ENCODE data around the gene KCNC1.
A peak's percentile ranks its signal among the peaks of the same experiment; 100 is the strongest.

KCNC1 gene

GRCh38 chr11:17736930-17737817, 2.6 kb downstream of the KCNC1 start:
- no peak for DNase-seq (ENCODE audit: low read depth, low spot score)

GRCh38 chr11:17738151-17738973, 3.8 kb downstream of the KCNC1 start:
- no peak for DNase-seq (ENCODE audit: low read depth, low spot score)

- DNase-seq (ENCODE audit: low read depth, low spot score), result no peak
Observed at GRCh38 chr11:17739945-17740338, 5.4 kb downstream of the KCNC1 start.

GRCh38 chr11:17740649-17741235, 6.2 kb downstream of the KCNC1 start:
- DNase-seq (ENCODE audit: low read depth, low spot score), result no peak

- no peak for DNase-seq (ENCODE audit: low read depth, low spot score)
Observed at GRCh38 chr11:17741487-17741886, 6.9 kb downstream of the KCNC1 start.

- DNase-seq (ENCODE audit: low read depth, low spot score), result no peak
Observed at GRCh38 chr11:17742019-17742418, 7.4 kb downstream of the KCNC1 start.

GRCh38 chr11:17743026-17743807, 8.6 kb downstream of the KCNC1 start:
- DNase-seq (ENCODE audit: low read depth, low spot score), result no peak

- DNase-seq (ENCODE audit: low read depth, low spot score), result peak; percentile 70
Observed at GRCh38 chr11:17743808-17744119, 9.2 kb downstream of the KCNC1 start.

GRCh38 chr11:17744151-17744940, 9.8 kb downstream of the KCNC1 start:
- peak; percentile 45 for DNase-seq (ENCODE audit: low read depth, low spot score)

- DNase-seq (ENCODE audit: low read depth, low spot score), result no peak
Observed at GRCh38 chr11:17745023-17745772, 10.6 kb downstream of the KCNC1 start.

GRCh38 chr11:17746096-17746495, 11.5 kb downstream of the KCNC1 start:
- DNase-seq (ENCODE audit: low read depth, low spot score), result no peak

GRCh38 chr11:17747131-17747955, 12.8 kb downstream of the KCNC1 start:
- DNase-seq (ENCODE audit: low read depth, low spot score), result peak; percentile 33

- no peak for DNase-seq (ENCODE audit: low read depth, low spot score)
Observed at GRCh38 chr11:17748044-17748443, 13.5 kb downstream of the KCNC1 start.

- no peak for DNase-seq (ENCODE audit: low read depth, low spot score)
Observed at GRCh38 chr11:17748761-17749721, 14.5 kb downstream of the KCNC1 start.

GRCh38 chr11:17750013-17750800, 15.6 kb downstream of the KCNC1 start:
- DNase-seq (ENCODE audit: low read depth, low spot score), result no peak

GRCh38 chr11:17750801-17751165, 16.2 kb downstream of the KCNC1 start:
- no peak for DNase-seq (ENCODE audit: low read depth, low spot score)

GRCh38 chr11:17751558-17751957, 17.0 kb downstream of the KCNC1 start:
- no peak for DNase-seq (ENCODE audit: low read depth, low spot score)

Data from astrocyte of the hippocampus (primary cell).